Astrocyte (in vitro differentiated cells and primary cell): ENCODE results near the gene COPB2.

Source experiments
- EZH2 ChIP-seq: IDR thresholded peaks from 2 replicates; pipeline ENCODE4 v1.6.1; 2012; ENCODE audit warnings: mild to moderate bottlenecking, low read length, inconsistent platforms; ENCODE audit not compliant: insufficient read depth
- TF ChIP-seq, protein P1 (sequence below): IDR thresholded peaks from 2 replicates; pipeline ENCODE4 v1.5.1; 2011; ENCODE audit warnings: low read depth, mild to moderate bottlenecking, inconsistent platforms, low read length, moderate library complexity; ENCODE audit not compliant: insufficient read depth

- TF ChIP-seq, protein P1, sequence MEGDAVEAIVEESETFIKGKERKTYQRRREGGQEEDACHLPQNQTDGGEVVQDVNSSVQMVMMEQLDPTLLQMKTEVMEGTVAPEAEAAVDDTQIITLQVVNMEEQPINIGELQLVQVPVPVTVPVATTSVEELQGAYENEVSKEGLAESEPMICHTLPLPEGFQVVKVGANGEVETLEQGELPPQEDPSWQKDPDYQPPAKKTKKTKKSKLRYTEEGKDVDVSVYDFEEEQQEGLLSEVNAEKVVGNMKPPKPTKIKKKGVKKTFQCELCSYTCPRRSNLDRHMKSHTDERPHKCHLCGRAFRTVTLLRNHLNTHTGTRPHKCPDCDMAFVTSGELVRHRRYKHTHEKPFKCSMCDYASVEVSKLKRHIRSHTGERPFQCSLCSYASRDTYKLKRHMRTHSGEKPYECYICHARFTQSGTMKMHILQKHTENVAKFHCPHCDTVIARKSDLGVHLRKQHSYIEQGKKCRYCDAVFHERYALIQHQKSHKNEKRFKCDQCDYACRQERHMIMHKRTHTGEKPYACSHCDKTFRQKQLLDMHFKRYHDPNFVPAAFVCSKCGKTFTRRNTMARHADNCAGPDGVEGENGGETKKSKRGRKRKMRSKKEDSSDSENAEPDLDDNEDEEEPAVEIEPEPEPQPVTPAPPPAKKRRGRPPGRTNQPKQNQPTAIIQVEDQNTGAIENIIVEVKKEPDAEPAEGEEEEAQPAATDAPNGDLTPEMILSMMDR, result no peak
- no peak for TF ChIP-seq EZH2
Measured at GRCh38 chr3:139327231-139327630, 62.2 kb downstream of the COPB2 start.
